Measurements from ENCODE around the gene LAT.
"Not testable (repeated sequence)": the region's sequence is repeated elsewhere in the genome, so short reads cannot be mapped to it uniquely, and the experiment has no call there.

LAT gene, protein sequence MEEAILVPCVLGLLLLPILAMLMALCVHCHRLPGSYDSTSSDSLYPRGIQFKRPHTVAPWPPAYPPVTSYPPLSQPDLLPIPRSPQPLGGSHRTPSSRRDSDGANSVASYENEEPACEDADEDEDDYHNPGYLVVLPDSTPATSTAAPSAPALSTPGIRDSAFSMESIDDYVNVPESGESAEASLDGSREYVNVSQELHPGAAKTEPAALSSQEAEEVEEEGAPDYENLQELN

DNA sequence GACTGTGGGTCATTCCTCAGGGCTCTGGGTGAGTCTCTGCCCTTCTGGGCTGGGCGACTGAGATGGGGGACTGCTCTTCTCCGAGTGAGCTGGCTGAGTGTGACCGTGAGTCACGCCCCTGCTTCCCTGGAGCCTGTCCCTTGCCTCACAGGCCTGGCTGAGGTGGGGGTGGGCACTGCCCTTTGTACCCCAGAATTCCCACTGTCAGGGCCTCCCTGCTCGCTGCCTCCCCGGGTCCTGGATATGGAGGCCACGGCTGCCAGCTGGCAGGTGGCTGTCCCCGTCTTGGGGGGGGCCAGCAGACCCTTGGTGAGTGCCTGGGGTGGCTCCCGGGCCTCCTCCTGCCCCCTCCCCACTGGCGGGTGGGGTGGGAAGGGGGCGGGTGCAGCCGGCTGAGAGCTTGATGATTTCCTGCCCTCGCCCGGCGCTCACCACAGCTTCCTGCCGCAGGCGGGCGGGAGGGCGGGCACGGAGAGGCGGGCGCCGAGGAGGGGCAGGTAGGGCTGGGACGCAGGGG is at the start of gene LAT:
LAT (plus strand) TSS at position 434 of the 517 bp plus-strand sequence. CDS start 366 bp downstream, outside the sequence.
- peak; percentile 78 for DNase-seq

- no peak for DNase-seq
Measured at GRCh38 chr16:28935346-28935745, 49.5 kb upstream of the LAT start.

DNA sequence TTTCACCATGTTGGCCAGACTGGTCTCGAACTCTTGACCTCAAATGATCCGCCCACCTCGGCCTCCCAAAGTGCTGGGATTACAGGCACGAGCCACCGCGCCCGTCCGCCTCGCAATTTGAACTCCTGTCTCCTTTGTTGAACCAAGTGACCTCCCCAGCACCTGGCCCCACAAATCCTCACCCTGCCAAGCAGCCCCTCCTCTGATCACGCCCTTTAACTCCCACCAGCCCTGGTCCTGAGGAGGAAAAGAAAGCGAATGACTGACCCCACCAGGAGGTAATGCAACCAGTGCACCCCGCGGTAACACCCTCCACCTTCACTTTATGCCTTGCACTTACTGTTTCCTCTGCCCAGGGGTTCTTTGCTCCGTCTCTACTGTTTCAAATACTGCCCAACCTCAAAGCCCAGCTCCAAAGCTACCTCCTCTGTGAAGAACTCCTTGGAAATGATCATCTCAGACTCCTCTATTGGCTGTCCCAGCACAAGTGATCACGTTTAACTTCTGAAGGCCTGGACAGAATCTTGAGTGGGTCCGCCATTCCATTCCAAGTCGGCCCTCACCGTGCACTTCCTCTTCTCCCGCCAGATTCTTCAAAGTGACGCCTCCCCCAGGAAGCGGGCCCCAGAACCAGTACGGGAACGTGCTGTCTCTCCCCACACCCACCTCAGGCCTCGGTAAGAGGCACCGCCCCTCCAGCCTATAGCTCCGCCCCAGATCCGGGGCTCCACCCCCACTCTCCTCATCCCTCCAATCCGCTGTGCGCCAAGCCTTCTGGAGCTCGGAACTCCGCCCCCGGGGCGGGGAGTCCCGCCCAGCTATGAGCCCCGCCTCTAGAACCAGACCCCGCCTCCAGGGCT is 48.7 kb upstream of the LAT start:
- DNase-seq: peak; percentile 78

DNA sequence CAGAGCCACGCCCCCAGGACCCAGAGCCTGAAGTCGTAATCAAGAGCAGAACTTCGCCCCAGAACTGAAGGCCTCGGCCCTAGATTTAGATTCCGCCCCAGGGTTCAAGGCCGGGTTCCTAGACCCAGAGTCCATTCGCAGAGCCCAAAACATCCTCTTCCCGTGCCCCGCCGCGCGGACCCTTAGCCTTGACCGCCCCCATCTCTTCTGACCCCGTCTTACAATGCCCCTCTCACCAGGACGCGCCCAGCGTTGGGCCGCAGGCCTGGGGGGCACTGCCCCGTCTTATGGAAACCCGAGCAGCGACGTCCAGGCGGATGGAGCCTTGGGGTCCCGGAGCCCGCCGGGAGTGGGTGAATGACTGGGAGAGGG is 48.1 kb upstream of the LAT start:
- DNase-seq: no peak

DNA sequence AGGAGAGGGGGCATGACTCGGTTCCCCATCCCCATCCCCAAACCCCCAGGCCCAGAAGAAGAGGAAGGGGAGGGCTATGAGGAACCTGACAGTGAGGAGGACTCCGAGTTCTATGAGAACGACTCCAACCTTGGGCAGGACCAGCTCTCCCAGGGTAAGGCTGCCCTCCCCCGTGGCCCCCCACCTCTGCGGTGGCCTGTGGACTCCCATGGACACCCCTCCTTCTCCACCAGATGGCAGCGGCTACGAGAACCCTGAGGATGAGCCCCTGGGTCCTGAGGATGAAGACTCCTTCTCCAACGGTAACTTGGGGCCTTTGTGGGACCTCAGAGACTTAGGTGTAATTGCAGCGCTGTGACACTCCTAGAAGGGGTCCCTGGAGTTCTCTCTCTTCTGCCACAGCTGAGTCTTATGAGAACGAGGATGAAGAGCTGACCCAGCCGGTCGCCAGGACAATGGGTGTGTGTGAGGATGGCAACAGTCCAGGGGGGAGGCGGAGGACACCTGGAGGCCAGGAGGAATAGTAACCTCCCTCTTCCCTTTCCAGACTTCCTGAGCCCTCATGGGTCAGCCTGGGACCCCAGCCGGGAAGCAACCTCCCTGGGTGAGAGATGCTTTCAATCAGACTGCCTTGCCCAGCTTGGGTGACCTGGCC is 47.5 kb upstream of the LAT start:
- no peak for DNase-seq

DNA sequence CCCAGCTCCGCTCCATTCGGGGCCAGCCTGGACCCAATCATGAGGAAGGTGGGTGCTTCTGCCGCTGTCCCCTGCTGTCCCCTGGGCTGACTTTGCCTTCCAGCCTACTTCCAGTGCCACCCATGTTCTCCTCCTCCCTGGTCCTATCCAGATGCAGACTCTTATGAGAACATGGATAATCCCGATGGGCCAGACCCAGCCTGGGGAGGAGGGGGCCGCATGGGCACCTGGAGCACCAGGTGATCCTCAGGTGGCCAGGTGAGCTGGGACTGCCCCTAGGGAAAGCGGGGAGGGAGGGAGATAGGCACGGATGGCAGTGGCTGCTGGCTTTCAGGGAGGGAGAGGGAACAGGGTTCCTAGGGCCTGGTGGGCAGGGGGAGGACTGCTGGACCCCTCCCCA is 46.1 kb upstream of the LAT start:
- no peak for DNase-seq

- DNase-seq: not testable (repeated sequence)
Measured at GRCh38 chr16:28939825-28940224, 45.0 kb upstream of the LAT start.

DNA sequence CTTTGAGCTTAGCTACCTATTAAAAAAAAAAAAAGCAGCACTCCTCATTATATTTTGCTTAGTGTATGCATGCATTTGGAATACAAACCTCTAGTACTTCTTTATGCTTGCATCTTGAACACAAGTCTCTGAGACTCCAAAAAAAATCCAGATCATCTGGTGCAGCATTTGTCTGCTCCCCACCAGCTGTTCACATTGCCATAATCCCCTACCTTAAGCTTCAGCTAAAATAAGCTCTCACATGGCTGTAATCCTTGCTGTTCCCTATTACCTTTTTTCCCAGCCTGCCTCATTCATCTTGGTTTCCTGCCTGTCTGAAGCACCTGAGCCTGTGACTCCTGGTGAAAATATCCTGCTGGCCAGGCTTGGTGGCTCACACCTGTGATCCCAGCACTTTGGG is 41.6 kb upstream of the LAT start:
- DNase-seq: no peak

DNA sequence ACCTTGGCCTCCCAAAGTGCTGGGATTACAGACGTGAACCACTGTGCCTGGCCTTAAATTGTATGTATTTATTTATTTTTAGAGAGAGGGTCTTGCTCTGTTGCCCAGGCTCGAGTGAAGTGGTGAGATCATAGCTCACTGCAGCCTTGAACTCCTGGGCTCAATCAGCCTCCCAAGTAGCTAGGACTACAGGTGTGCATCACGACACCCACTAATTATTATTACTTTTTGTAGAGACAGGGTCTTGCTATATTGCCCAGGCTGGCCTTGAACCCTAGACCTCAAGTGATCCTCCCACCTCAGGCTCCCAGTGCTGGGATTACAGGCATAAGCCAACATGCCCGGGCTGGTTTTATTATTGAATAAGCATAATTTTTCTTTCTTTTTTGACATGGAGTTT is 38.2 kb upstream of the LAT start:
- no peak for DNase-seq

DNA sequence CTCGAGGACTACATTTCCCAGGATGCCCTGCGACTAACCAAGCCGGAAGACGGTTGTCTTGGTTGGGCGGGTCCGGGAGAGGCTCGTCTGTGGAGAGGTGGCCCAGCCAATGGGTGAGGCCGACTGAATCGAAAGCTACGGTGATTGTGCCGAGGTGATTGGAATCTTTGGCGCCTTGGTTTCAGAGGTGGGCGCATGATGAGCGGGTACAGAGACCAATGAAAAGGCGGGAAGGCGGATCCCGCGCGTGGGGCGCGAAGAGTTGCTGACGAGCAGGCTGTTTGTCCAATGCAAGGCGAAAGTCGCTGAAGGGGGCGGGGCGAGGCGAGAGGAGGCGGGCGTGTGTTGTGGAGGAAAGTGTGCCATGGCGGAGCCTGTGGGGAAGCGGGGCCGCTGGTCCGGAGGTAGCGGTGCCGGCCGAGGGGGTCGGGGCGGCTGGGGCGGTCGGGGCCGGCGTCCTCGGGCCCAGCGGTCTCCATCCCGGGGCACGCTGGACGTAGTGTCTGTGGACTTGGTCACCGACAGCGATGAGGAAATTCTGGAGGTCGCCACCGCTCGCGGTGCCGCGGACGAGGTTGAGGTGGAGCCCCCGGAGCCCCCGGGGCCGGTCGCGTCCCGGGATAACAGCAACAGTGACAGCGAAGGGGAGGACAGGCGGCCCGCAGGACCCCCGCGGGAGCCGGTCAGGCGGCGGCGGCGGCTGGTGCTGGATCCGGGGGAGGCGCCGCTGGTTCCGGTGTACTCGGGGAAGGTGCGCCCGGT is 34.0 kb upstream of the LAT start, which contains the start of gene NFATC2IP:
NFATC2IP (plus strand) TSS at position 290 of the 762 bp plus-strand sequence; CDS start at position 365, 75 bp downstream.
- peak; percentile 99 for DNase-seq

DNA sequence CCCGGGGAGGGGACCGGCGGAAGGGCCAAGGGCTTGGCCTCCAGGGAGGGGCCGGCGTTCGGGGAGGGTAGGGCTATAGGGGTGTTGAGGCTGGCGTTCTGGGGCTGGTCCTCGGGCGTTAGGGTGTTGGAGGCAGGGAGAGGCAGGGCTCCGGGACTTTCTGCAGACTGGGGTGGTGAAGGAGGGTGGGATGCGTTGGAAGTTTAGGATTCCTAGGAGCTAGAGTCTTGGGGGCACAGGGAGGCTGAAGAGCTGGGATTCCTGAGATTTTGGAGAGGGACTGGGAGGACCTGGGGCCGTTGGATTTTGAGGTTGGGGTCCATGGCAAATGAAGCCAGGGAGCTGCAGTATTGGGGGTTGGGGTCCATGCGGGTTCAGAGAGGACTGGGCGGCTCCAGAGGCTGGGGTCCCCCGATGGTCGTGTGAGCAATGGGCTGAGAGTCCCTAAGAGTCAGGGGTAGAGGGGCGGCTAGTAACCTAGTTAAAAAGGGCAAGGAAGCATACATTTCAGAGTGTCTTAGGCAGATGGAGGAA is 33.4 kb upstream of the LAT start:
- DNase-seq: no peak

- no peak for DNase-seq
Measured at GRCh38 chr16:28958216-28958615, 26.6 kb upstream of the LAT start.

DNA sequence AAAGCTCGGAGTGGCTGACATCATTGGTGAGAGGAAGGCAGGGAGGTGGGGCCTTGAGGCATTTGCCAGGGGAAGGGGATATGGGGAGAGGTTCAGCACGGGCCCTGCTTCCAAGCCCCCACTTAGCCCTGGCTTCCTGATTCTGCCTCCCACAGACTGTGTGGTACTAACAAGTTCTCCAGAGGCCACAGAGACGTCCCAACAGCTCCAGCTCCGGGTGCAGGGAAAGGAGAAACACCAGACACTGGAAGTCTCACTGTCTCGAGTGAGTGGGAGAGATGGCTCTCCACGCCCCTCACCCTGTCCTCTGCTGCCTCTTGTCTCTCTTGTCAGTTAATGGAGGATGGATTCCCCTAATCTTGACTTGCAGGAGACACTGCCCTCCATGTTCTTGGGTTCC is 26.0 kb upstream of the LAT start:
- DNase-seq: no peak

GRCh38 chr16:28964072-28964471 is 20.8 kb upstream of the LAT start:
- DNase-seq: no peak

GRCh38 chr16:28964496-28964895 is 20.4 kb upstream of the LAT start:
- DNase-seq: no peak

DNA sequence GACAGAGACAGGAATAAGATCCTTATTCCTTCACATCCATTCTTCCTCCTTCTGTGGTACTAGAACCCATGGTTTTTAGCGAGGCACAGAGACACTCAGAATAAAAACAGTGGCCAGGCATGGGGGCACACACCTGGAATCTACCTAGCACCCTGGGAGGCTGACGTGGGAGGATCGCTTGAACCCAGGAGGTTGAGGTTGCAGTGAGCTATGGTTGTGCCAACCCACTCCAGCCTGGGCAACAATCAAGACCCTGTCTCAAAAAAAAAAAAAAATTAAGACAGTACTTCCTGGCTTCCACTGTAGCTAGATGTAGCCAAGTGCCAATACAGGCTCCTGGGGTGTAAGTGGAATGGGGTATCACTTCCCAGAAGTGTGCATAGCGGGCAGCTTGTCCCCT is 17.7 kb upstream of the LAT start:
- no peak for DNase-seq

DNA sequence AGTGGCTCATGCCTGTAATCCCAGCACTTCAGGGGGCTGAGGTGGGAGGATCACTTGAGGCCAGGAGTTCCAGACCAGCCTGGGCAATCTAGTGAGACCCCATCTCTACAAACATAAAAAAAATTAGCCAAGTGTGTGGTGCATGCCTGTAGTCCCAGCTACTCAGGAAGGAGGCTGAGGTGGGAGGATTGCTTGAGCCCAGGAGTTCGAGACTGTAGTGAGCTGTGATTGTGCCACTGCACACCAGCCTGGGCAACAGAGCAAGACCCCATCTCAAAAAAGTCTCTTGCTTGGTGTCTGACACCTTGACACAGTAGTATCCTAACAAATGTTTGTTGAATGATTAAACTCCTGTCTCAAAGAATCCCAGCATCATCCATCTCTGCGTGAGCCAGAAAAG is 15.2 kb upstream of the LAT start:
- not testable (repeated sequence) for DNase-seq

- peak; percentile 22 for DNase-seq
Measured at GRCh38 chr16:28974007-28974436, 10.8 kb upstream of the LAT start.

DNA sequence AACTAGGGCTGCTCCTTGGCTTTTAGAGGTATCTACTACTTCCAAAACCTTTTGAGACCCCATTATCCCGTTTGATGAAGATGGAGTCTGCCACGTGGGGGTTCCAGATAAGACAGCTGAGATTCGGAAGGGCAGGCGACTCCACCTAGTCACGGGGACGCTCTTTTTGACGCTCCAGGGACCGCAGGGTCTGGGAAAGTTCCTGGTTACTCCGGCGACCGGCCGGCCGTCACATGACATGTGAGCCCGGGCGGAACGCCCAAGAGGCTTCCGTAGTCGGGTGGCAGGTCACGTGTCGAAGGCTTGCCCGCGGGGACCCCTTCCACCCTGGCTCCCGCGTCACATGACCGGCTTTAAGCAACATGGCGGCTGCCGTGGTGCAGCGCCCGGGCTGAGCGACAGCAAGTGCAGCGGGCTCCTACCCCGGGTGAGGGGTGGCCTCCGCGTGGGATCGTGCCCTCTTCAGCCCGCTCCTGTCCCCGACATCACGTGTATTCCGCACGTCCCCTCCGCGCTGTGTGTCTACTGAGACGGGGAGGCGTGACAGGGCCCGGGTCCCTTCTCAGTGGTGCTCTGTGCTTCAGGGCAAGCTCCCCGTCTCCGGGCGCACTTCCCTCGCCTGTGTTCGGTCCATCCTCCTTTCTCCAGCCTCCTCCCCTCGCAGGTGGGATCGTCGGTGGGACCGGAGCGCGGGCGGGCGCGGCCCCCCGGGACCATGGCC is 10.3 kb upstream of the LAT start, which contains the start of gene SPNS1:
SPNS1 (plus strand) TSS at position 342 of the 721 bp plus-strand sequence; CDS start at position 716, 374 bp downstream.
- DNase-seq: peak; percentile 90

DNA sequence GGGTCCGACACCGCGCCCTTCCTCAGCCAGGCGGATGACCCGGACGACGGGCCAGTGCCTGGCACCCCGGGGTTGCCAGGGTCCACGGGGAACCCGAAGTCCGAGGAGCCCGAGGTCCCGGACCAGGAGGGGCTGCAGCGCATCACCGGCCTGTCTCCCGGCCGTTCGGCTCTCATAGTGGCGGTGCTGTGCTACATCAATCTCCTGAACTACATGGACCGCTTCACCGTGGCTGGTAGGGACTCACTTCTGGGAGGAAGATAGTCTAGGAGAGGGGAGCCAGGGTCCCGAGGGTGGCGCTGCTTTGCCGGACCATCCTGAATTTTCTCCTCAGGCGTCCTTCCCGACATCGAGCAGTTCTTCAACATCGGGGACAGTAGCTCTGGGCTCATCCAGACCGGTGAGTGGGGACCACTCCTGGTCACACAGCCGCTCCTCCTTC is 9.7 kb upstream of the LAT start:
- no peak for DNase-seq
